ENCODE measurements around the gene DHX15.

The DHX15 gene

GRCh38 chr4:24477919-24478318 is 106.4 kb downstream of the DHX15 start:
- no peak overlapping the region for H3K9ac ChIP-seq (ENCODE audit: low read length)
- no peaks in the 10 kb centered on the region for H3K9me3 ChIP-seq (ENCODE audit: control insufficient read depth, insufficient read depth, low read depth, low read length)
- no peak overlapping the region for H3K4me3 ChIP-seq (ENCODE audit: low read depth, low read length)
- H3K27me3 ChIP-seq (ENCODE audit: control insufficient read depth, insufficient read depth, low read length): no peaks in the 10 kb centered on the region
- no peak overlapping the region for H3K27ac ChIP-seq (ENCODE audit: low read depth, low read length)
- peaks cover 20% of the 10 kb centered on the region for H3K4me1 ChIP-seq (ENCODE audit: control insufficient read depth, insufficient read depth, low read length)
- no peaks in the 10 kb centered on the region for H3K36me3 ChIP-seq (ENCODE audit: control insufficient read depth, insufficient read depth, low read length)
